Activated CD4-positive, alpha-beta T cell treated with anti-CD3 and anti-CD28 coated beads, Interleukin-2, amount 10 ng/mL, durations not matched to agents 7 days and 5 days (primary cell): Measurements from ENCODE around the gene ZNF445. TPM values are rescaled to one million over a fixed set of nuclear protein-coding genes. Genes with fewer than 3 reads are reported as not detected.
"Not testable (repeated sequence)": the region's sequence is repeated elsewhere in the genome, so short reads cannot be mapped to it uniquely, and the experiment has no call there.

Experiments used
- CTCF ChIA-PET: fragments of 350-600 bp; sonication (Branson Sonifier 250); formaldehyde crosslinking; loops from one replicate; lab custom pipeline; 2021; ENCODE audit warnings: antibody characterized with exemption; lab: Charles Lee
- POLR2A ChIA-PET: fragments of 350-600 bp; sonication (Branson Sonifier 250); formaldehyde crosslinking; loops from one replicate; lab custom pipeline; 2021; ENCODE audit warnings: antibody characterized with exemption; lab: Charles Lee
- DNase-seq: peaks from one replicate; pipeline ENCODE4 v3.0.0-alpha.2; 2020
- H3K27ac Mint-ChIP-seq: one replicate; pipeline ENCODE4 v1.8.0; 2021; ENCODE audit warnings: mild to moderate bottlenecking, moderate library complexity, mixed read lengths
- H3K27me3 Mint-ChIP-seq: one replicate; pipeline ENCODE4 v1.8.0; 2021; ENCODE audit warnings: mixed read lengths
- H3K36me3 Mint-ChIP-seq: one replicate; pipeline ENCODE4 v1.8.0; 2021; ENCODE audit warnings: low read depth, mixed read lengths
- H3K4me1 Mint-ChIP-seq: one replicate; pipeline ENCODE4 v1.8.0; 2021; ENCODE audit warnings: mixed read lengths
- H3K4me3 Mint-ChIP-seq: one replicate; pipeline ENCODE4 v1.8.0; 2021; ENCODE audit warnings: mild to moderate bottlenecking, moderate library complexity, mixed read lengths
- H3K9me3 Mint-ChIP-seq: one replicate; pipeline ENCODE4 v1.8.0; 2021; ENCODE audit warnings: mixed read lengths
- total RNA-seq, 2 experiments: library from RNA; stranded (reverse); gene quantifications; one replicate each; pipeline ENCODE4 v1.2.3, GENCODE V29; 2021

ZNF445 gene
- total RNA-seq, 2 experiments from 2014 or later = 22.4 to 24.9 TPM

- ChIA-PET POLR2A (interaction anchor here (0.6 kb wide), 1 partner anchor 146 kb away, joined by 4 read pairs; no protein-coding TSS in a partner anchor), CTCF (no interaction called here)
- H3K4me1 Mint-ChIP-seq = peaks cover 24% of the 10 kb centered on the region
- H3K36me3 Mint-ChIP-seq = peaks cover 47% of the 10 kb centered on the region
- H3K27me3 Mint-ChIP-seq = no peaks in the 10 kb centered on the region
- no peaks in the 10 kb centered on the region for H3K9me3 Mint-ChIP-seq
- H3K27ac Mint-ChIP-seq = no peak overlapping the region
- H3K4me3 Mint-ChIP-seq = no peak overlapping the region
- no peak for DNase-seq
Measured at GRCh38 chr3:44469914-44470313, 7.6 kb downstream of the ZNF445 start.

- H3K27ac Mint-ChIP-seq = no peak overlapping the region
- ChIA-PET POLR2A (no interaction called here), CTCF (interaction anchor here (1.3 kb wide), 1 partner anchor 9 kb away, joined by 4 read pairs; the partner anchor contains the start of gene ZNF445)
- H3K27me3 Mint-ChIP-seq = no peaks in the 10 kb centered on the region
- H3K4me3 Mint-ChIP-seq = no peak overlapping the region
- H3K9me3 Mint-ChIP-seq = no peaks in the 10 kb centered on the region
- no peak for DNase-seq
- peaks cover 17% of the 10 kb centered on the region for H3K4me1 Mint-ChIP-seq
- H3K36me3 Mint-ChIP-seq = peaks cover 51% of the 10 kb centered on the region
Measured at GRCh38 chr3:44468572-44469520, 8.6 kb downstream of the ZNF445 start.

GRCh38 chr3:44468099-44468537 is 9.4 kb downstream of the ZNF445 start:
- CTCF ChIA-PET = interaction anchor here (1.3 kb wide), 1 partner anchor 10 kb away, joined by 4 read pairs; the partner anchor contains the start of gene ZNF445
- POLR2A ChIA-PET, DNase-seq, H3K27ac Mint-ChIP-seq, H3K4me3 Mint-ChIP-seq, H3K9me3 Mint-ChIP-seq, H3K27me3 Mint-ChIP-seq: not testable (repeated sequence)
- Mint-ChIP-seq H3K36me3 (peaks cover 59% of the 10 kb centered on the region), H3K4me1 (peaks cover 16% of the 10 kb centered on the region)

GRCh38 chr3:44467241-44467640 is 10.2 kb downstream of the ZNF445 start:
- CTCF ChIA-PET = interaction anchor here (0.9 kb wide), 1 partner anchor 10 kb away, joined by 3 read pairs; the partner anchor contains the start of gene ZNF445
- Mint-ChIP-seq H3K9me3 (peaks cover 3% of the 10 kb centered on the region), H3K27me3 (no peaks in the 10 kb centered on the region), H3K36me3 (peaks cover 65% of the 10 kb centered on the region), H3K27ac (no peak overlapping the region), H3K4me3 (no peak overlapping the region), H3K4me1 (peaks cover 15% of the 10 kb centered on the region)
- no peak for DNase-seq
- POLR2A ChIA-PET = no interaction called here

GRCh38 chr3:44464920-44465319 is 12.6 kb downstream of the ZNF445 start:
- H3K36me3 Mint-ChIP-seq = peaks cover 74% of the 10 kb centered on the region
- peaks cover 24% of the 10 kb centered on the region for H3K9me3 Mint-ChIP-seq
- H3K4me1 Mint-ChIP-seq, H3K27me3 Mint-ChIP-seq, DNase-seq, POLR2A ChIA-PET, H3K27ac Mint-ChIP-seq, H3K4me3 Mint-ChIP-seq: not testable (repeated sequence)
- CTCF ChIA-PET = interaction anchor here (0.6 kb wide), 1 partner anchor 93 kb away, joined by 3 read pairs; no protein-coding TSS in a partner anchor

- Mint-ChIP-seq H3K27me3 (no peaks in the 10 kb centered on the region), H3K27ac (no peak overlapping the region), H3K4me3 (no peak overlapping the region), H3K4me1 (peaks cover 4% of the 10 kb centered on the region), H3K9me3 (peaks cover 25% of the 10 kb centered on the region), H3K36me3 (peaks cover 73% of the 10 kb centered on the region)
- ChIA-PET POLR2A (interaction anchor here (0.6 kb wide), 1 partner anchor 26 kb away, joined by 4 read pairs; no protein-coding TSS in a partner anchor), CTCF (interaction anchor here (0.7 to 1.2 kb wide), 2 partner anchors 9 to 164 kb away, joined by 3 to 6 read pairs; no protein-coding TSS in a partner anchor)
- DNase-seq = no peak
Measured at GRCh38 chr3:44464509-44464908, 13.0 kb downstream of the ZNF445 start.

GRCh38 chr3:44460050-44460449 is 17.4 kb downstream of the ZNF445 start:
- Mint-ChIP-seq H3K36me3 (peaks cover 87% of the 10 kb centered on the region), H3K9me3 (peaks cover 25% of the 10 kb centered on the region)
- CTCF ChIA-PET, POLR2A ChIA-PET, H3K27ac Mint-ChIP-seq, DNase-seq, H3K4me3 Mint-ChIP-seq, H3K4me1 Mint-ChIP-seq, H3K27me3 Mint-ChIP-seq: not testable (repeated sequence)

GRCh38 chr3:44455318-44455717 is 22.2 kb downstream of the ZNF445 start:
- no peak for DNase-seq
- Mint-ChIP-seq H3K9me3 (peaks cover 5% of the 10 kb centered on the region), H3K4me1 (no peaks in the 10 kb centered on the region), H3K36me3 (peaks cover 79% of the 10 kb centered on the region), H3K27ac (no peak overlapping the region), H3K4me3 (no peak overlapping the region), H3K27me3 (no peaks in the 10 kb centered on the region)
- CTCF ChIA-PET = interaction anchor here (1.1 to 2.0 kb wide), 4 partner anchors 8 to 36 kb away, joined by 4 to 9 read pairs (median 5); no protein-coding TSS in a partner anchor
- POLR2A ChIA-PET = no interaction called here

GRCh38 chr3:44454258-44454657 is 23.2 kb downstream of the ZNF445 start:
- POLR2A ChIA-PET = no interaction called here
- Mint-ChIP-seq H3K36me3 (peaks cover 80% of the 10 kb centered on the region), H3K27me3 (no peaks in the 10 kb centered on the region), H3K27ac (no peak overlapping the region), H3K9me3 (peaks cover 3% of the 10 kb centered on the region), H3K4me3 (no peak overlapping the region), H3K4me1 (no peaks in the 10 kb centered on the region)
- DNase-seq = no peak
- CTCF ChIA-PET = interaction anchor here (1.4 to 2.0 kb wide), 3 partner anchors 9 to 17 kb away, joined by 3 to 6 read pairs (median 4); no protein-coding TSS in a partner anchor

- Mint-ChIP-seq H3K4me3 (no peak overlapping the region), H3K4me1 (no peaks in the 10 kb centered on the region), H3K36me3 (peaks cover 87% of the 10 kb centered on the region), H3K27me3 (no peaks in the 10 kb centered on the region), H3K9me3 (peaks cover 31% of the 10 kb centered on the region), H3K27ac (no peak overlapping the region)
- ChIA-PET POLR2A (no interaction called here), CTCF (no interaction called here)
- DNase-seq = no peak
Measured at GRCh38 chr3:44451441-44451840, 26.0 kb downstream of the ZNF445 start.

- Mint-ChIP-seq H3K9me3 (peaks cover 38% of the 10 kb centered on the region), H3K27me3 (no peaks in the 10 kb centered on the region), H3K27ac (no peak overlapping the region), H3K4me1 (peaks cover 11% of the 10 kb centered on the region), H3K4me3 (no peak overlapping the region), H3K36me3 (peaks cover 89% of the 10 kb centered on the region)
- CTCF ChIA-PET = interaction anchor here (0.7 kb wide), 1 partner anchor 15 kb away, joined by 4 read pairs; no protein-coding TSS in a partner anchor
- DNase-seq = no peak
- POLR2A ChIA-PET = no interaction called here
Measured at GRCh38 chr3:44446929-44447328, 30.5 kb downstream of the ZNF445 start.

- peaks cover 38% of the 10 kb centered on the region for H3K9me3 Mint-ChIP-seq
- POLR2A ChIA-PET = no interaction called here
- no peaks in the 10 kb centered on the region for H3K27me3 Mint-ChIP-seq
- no peak overlapping the region for H3K27ac Mint-ChIP-seq
- no peak overlapping the region for H3K4me3 Mint-ChIP-seq
- peaks cover 85% of the 10 kb centered on the region for H3K36me3 Mint-ChIP-seq
- H3K4me1 Mint-ChIP-seq = peaks cover 20% of the 10 kb centered on the region
- no peak for DNase-seq
- CTCF ChIA-PET = no interaction called here
Measured at GRCh38 chr3:44445786-44446185, 31.7 kb downstream of the ZNF445 start.
